Measurements from ENCODE around the gene SOS1.
"Not testable (repeated sequence)": the region's sequence is repeated elsewhere in the genome, so short reads cannot be mapped to it uniquely, and the experiment has no call there.

Gene SOS1

GRCh38 chr2:39139511-39140237 is 18.8 kb upstream of the SOS1 start:
- DNase-seq (ENCODE audit: low read depth, low spot score): no peak

- DNase-seq (ENCODE audit: low read depth, low spot score): no peak
These were observed 18.0 kb upstream of the SOS1 start for GRCh38 chr2:39138837-39139211.

GRCh38 chr2:39138187-39138836 is 17.5 kb upstream of the SOS1 start:
- not testable (repeated sequence) for DNase-seq (ENCODE audit: low read depth, low spot score)

- DNase-seq (ENCODE audit: low read depth, low spot score): no peak
These were observed 15.9 kb upstream of the SOS1 start for GRCh38 chr2:39136799-39137198.

GRCh38 chr2:39135690-39136259 is 14.9 kb upstream of the SOS1 start:
- DNase-seq (ENCODE audit: low read depth, low spot score): no peak

- no peak for DNase-seq (ENCODE audit: low read depth, low spot score)
These were observed 12.5 kb upstream of the SOS1 start for GRCh38 chr2:39133215-39133851.

GRCh38 chr2:39128919-39129391 is 8.1 kb upstream of the SOS1 start:
- no peak for DNase-seq (ENCODE audit: low read depth, low spot score)

- no peak for DNase-seq (ENCODE audit: low read depth, low spot score)
These were observed 7.1 kb upstream of the SOS1 start for GRCh38 chr2:39127973-39128372.

GRCh38 chr2:39124746-39125057 is 3.9 kb upstream of the SOS1 start:
- DNase-seq (ENCODE audit: low read depth, low spot score): no peak

- peak; percentile 94 for DNase-seq (ENCODE audit: low read depth, low spot score)
These were observed 3.3 kb upstream of the SOS1 start for GRCh38 chr2:39124000-39124745.

GRCh38 chr2:39123436-39123999 is 2.7 kb upstream of the SOS1 start:
- no peak for DNase-seq (ENCODE audit: low read depth, low spot score)

- DNase-seq (ENCODE audit: low read depth, low spot score): no peak
These were observed 742 bp upstream of the SOS1 start for GRCh38 chr2:39121523-39122063.

GRCh38 chr2:39120521-39120770 is 405 bp downstream of the SOS1 start:
- DNase-seq (ENCODE audit: low read depth, low spot score): no peak

GRCh38 chr2:39119732-39120520 is 925 bp downstream of the SOS1 start:
- no peak for DNase-seq (ENCODE audit: low read depth, low spot score)

- no peak for DNase-seq (ENCODE audit: low read depth, low spot score)
These were observed 1.9 kb downstream of the SOS1 start for GRCh38 chr2:39118786-39119499.

- no peak for DNase-seq (ENCODE audit: low read depth, low spot score)
These were observed 5.3 kb downstream of the SOS1 start for GRCh38 chr2:39115556-39115955.

- no peak for DNase-seq (ENCODE audit: low read depth, low spot score)
These were observed 6.1 kb downstream of the SOS1 start for GRCh38 chr2:39114771-39115170.

- no peak for DNase-seq (ENCODE audit: low read depth, low spot score)
These were observed 11.3 kb downstream of the SOS1 start for GRCh38 chr2:39109537-39109936.

GRCh38 chr2:39108377-39108776 is 12.5 kb downstream of the SOS1 start:
- DNase-seq (ENCODE audit: low read depth, low spot score): no peak

GRCh38 chr2:39107724-39108273 is 13.1 kb downstream of the SOS1 start:
- DNase-seq (ENCODE audit: low read depth, low spot score): no peak

All from smooth muscle cell of the brain vasculature (primary cell).